ENCODE measurements around the gene PIGB. TPM values are rescaled to one million over a fixed set of nuclear protein-coding genes. Genes with fewer than 3 reads are reported as not detected.
"Not testable (repeated sequence)": the region's sequence is repeated elsewhere in the genome, so short reads cannot be mapped to it uniquely, and the experiment has no call there.

PIGB gene
- total RNA-seq, 1 donor from 2014 or later, result 16.2 TPM

- DNase-seq (ENCODE audit: low read depth), result no peak
Measured at GRCh38 chr15:55297315-55297714, 21.7 kb upstream of the PIGB start.

GRCh38 chr15:55302801-55303200, 16.2 kb upstream of the PIGB start:
- not testable (repeated sequence) for DNase-seq (ENCODE audit: low read depth)

GRCh38 chr15:55319537-55320237, 665 bp downstream of the PIGB start:
- peak; percentile 46 for DNase-seq (ENCODE audit: low read depth)

GRCh38 chr15:55320238-55320550, 1.2 kb downstream of the PIGB start:
- DNase-seq (ENCODE audit: low read depth), result no peak

- DNase-seq (ENCODE audit: low read depth), result no peak
Measured at GRCh38 chr15:55320963-55321362, 1.9 kb downstream of the PIGB start.

- no peak for DNase-seq (ENCODE audit: low read depth)
Measured at GRCh38 chr15:55322467-55322866, 3.4 kb downstream of the PIGB start.

- no peak for DNase-seq (ENCODE audit: low read depth)
Measured at GRCh38 chr15:55327387-55327786, 8.4 kb downstream of the PIGB start.

- no peak for DNase-seq (ENCODE audit: low read depth)
Measured at GRCh38 chr15:55334371-55334770, 15.3 kb downstream of the PIGB start.

- DNase-seq (ENCODE audit: low read depth), result peak; percentile 19
Measured at GRCh38 chr15:55334997-55335396, 16.0 kb downstream of the PIGB start.

- DNase-seq (ENCODE audit: low read depth), result no peak
Measured at GRCh38 chr15:55337160-55337559, 18.1 kb downstream of the PIGB start.

GRCh38 chr15:55343168-55343567, 24.1 kb downstream of the PIGB start:
- DNase-seq (ENCODE audit: low read depth), result peak; percentile 79

- DNase-seq (ENCODE audit: low read depth), result peak; percentile 61
Measured at GRCh38 chr15:55344206-55344605, 25.2 kb downstream of the PIGB start.

- DNase-seq (ENCODE audit: low read depth), result no peak
Measured at GRCh38 chr15:55348281-55348778, 29.3 kb downstream of the PIGB start.

- DNase-seq (ENCODE audit: low read depth), result no peak
Measured at GRCh38 chr15:55349282-55349681, 30.3 kb downstream of the PIGB start.

GRCh38 chr15:55353025-55353424, 34.0 kb downstream of the PIGB start:
- no peak for DNase-seq (ENCODE audit: low read depth)

GRCh38 chr15:55356985-55357585, 38.1 kb downstream of the PIGB start:
- DNase-seq (ENCODE audit: low read depth), result no peak

GRCh38 chr15:55357774-55358173, 38.8 kb downstream of the PIGB start:
- peak; percentile 10 for DNase-seq (ENCODE audit: low read depth)

- DNase-seq (ENCODE audit: low read depth), result no peak
Measured at GRCh38 chr15:55358471-55358870, 39.4 kb downstream of the PIGB start.

GRCh38 chr15:55360256-55360655, 41.2 kb downstream of the PIGB start:
- no peak for DNase-seq (ENCODE audit: low read depth)

GRCh38 chr15:55361048-55361447, 42.0 kb downstream of the PIGB start:
- no peak for DNase-seq (ENCODE audit: low read depth)

- DNase-seq (ENCODE audit: low read depth), result no peak
Measured at GRCh38 chr15:55362641-55363040, 43.6 kb downstream of the PIGB start.

- no peak for DNase-seq (ENCODE audit: low read depth)
Measured at GRCh38 chr15:55366981-55367380, 48.0 kb downstream of the PIGB start.

GRCh38 chr15:55372701-55373440, 53.8 kb downstream of the PIGB start:
- DNase-seq (ENCODE audit: low read depth), result no peak

All from renal cortical epithelial cell (primary cell).